Endothelial cell of umbilical vein (primary cell): ENCODE results near the gene NBEAL2. TPM values are rescaled to one million over a fixed set of nuclear protein-coding genes. Genes with fewer than 3 reads are reported as not detected.

Experiments
- BruUV-seq: library from RNA; stranded (reverse); fragments of 400-500 nt; replicated peaks from 2 replicates; lab custom pipeline; 2021; lab: Mats Ljungman, UMichigan
- CTCF ChIA-PET: fragments of 300-600, 350-600 bp; sonication (Branson Sonifier 250); formaldehyde crosslinking; loops from one replicate; lab custom pipeline; 2021; ENCODE audit warnings: antibody characterized with exemption, inconsistent platforms; lab: Charles Lee
- POLR2A ChIA-PET: fragments of 300-600, 350-600 bp; sonication (Branson Sonifier 250); formaldehyde crosslinking; loops from one replicate; lab custom pipeline; 2021; ENCODE audit warnings: antibody characterized with exemption, inconsistent platforms; lab: Charles Lee
- DNase-seq: peaks from one replicate; pipeline ENCODE4 v3.0.0-alpha.2; 2011; ENCODE audit warnings: low read depth, low spot score
- FAIRE-seq: peaks from 2 replicates; lab custom pipeline; 2011; peaks lifted over from hg19 to GRCh38; lab: Jason Lieb, UNC
- H2AFZ ChIP-seq: 2 replicates; pipeline ENCODE4 v1.6.0; 2012; ENCODE audit warnings: low read depth, low read length, control low read depth, inconsistent platforms
- H3K27ac ChIP-seq: 2 replicates; pipeline ENCODE4 v1.5.1; 2011; ENCODE audit warnings: low read depth, mild to moderate bottlenecking, control low read depth, low read length, moderate library complexity; ENCODE audit not compliant: insufficient read depth
- H3K27me3 ChIP-seq, 2 experiments: 2 replicates each; pipeline versions ENCODE4 v1.6.0 to v1.6.1; 2011; ENCODE audit warnings: low read length in 2 of 2, mixed read lengths in 1 of 2; ENCODE audit not compliant: control insufficient read depth in 2 of 2, insufficient read depth in 2 of 2
- H3K36me3 ChIP-seq, 2 experiments: 2 replicates in 1 of 2; 3 replicates in 1 of 2; pipeline ENCODE4 v1.5.1; 2011; ENCODE audit warnings: low read length in 2 of 2, mild to moderate bottlenecking in 1 of 2, moderate library complexity in 1 of 2; ENCODE audit not compliant: control insufficient read depth in 2 of 2, insufficient read depth in 2 of 2; ENCODE audit errors: extremely low read depth in 1 of 2
- H3K4me1 ChIP-seq: 3 replicates; pipeline ENCODE4 v1.5.1; 2011; ENCODE audit warnings: mild to moderate bottlenecking, low read length; ENCODE audit not compliant: control insufficient read depth, insufficient read depth; ENCODE audit errors: extremely low read depth
- H3K4me2 ChIP-seq: 2 replicates; pipeline ENCODE4 v1.6.1; 2011; ENCODE audit warnings: low read length, control low read depth, mixed read lengths; ENCODE audit not compliant: insufficient read depth
- H3K4me3 ChIP-seq, 3 experiments: fragments of 200-600 bp in 1 of 3; sonication (generic), shearing (Covaris generic) in 1 of 3; replicated peaks in 1 of 3; 2 replicates each; pipeline ENCODE4 v1.5.1; 2011 to 2016; ENCODE audit warnings: control low read depth in 3 of 3, low read length in 3 of 3, mild to moderate bottlenecking in 2 of 3, inconsistent platforms in 1 of 3, low read depth in 1 of 3, moderate library complexity in 1 of 3; ENCODE audit not compliant: insufficient read depth in 1 of 3
- H3K79me2 ChIP-seq: 2 replicates; pipeline ENCODE4 v1.6.0; 2012; ENCODE audit warnings: low read length, inconsistent platforms; ENCODE audit not compliant: control insufficient read depth, insufficient read depth
- H3K9ac ChIP-seq: replicated peaks from 2 replicates; pipeline ENCODE3; 2011; ENCODE audit warnings: low read length, control low read depth; ENCODE audit not compliant: insufficient read depth; ENCODE audit errors: extremely low read depth
- H3K9me1 ChIP-seq: replicated peaks from 3 replicates; pipeline ENCODE4 v1.6.0; 2011; ENCODE audit warnings: mild to moderate bottlenecking, low read length; ENCODE audit not compliant: control insufficient read depth, insufficient read depth; ENCODE audit errors: extremely low read depth
- H3K9me3 ChIP-seq: replicated peaks from 2 replicates; pipeline ENCODE4 v1.5.1; 2012; ENCODE audit warnings: low read length, inconsistent platforms; ENCODE audit not compliant: control insufficient read depth, insufficient read depth
- H4K20me1 ChIP-seq: replicated peaks from 2 replicates; pipeline ENCODE3; 2011; ENCODE audit warnings: mild to moderate bottlenecking, low read length; ENCODE audit not compliant: control insufficient read depth, insufficient read depth; ENCODE audit errors: extremely low read depth
- CTCF ChIP-seq, 2 donors: IDR thresholded peaks; 1 replicate in 1 of 2; 2 replicates in 1 of 2; pipeline ENCODE4 v1.5.1; 2011; ENCODE audit warnings: low read length in 2 of 2, mild to moderate bottlenecking in 2 of 2, moderate library complexity in 2 of 2, control low read depth in 1 of 2, inconsistent platforms in 1 of 2, low read depth in 1 of 2; ENCODE audit not compliant: insufficient read depth in 1 of 2; ENCODE audit errors: extremely low read depth in 1 of 2
- GATA2 ChIP-seq: IDR thresholded peaks from 2 replicates; pipeline ENCODE4 v1.7.0; 2011; ENCODE audit warnings: low read depth, mild to moderate bottlenecking, moderate library complexity, mixed read lengths, low read length; ENCODE audit not compliant: insufficient read length, insufficient read depth
- JUN ChIP-seq: IDR thresholded peaks from 2 replicates; pipeline ENCODE4 v1.6.1; 2011; ENCODE audit warnings: borderline replicate concordance, low read depth; ENCODE audit not compliant: insufficient read length, insufficient read depth
- MYC ChIP-seq: IDR thresholded peaks from one replicate; pipeline ENCODE4 v1.6.1; 2011; ENCODE audit warnings: mild to moderate bottlenecking, low read depth, low read length
- POLR2AphosphoS5 ChIP-seq: IDR thresholded peaks from 2 replicates; pipeline ENCODE4 v1.6.1; 2012; ENCODE audit warnings: low read depth, mild to moderate bottlenecking, control low read depth, low read length, moderate library complexity; ENCODE audit not compliant: insufficient read depth
- dilution Hi-C: fragments of 300-500 bp; cut with MboI; formaldehyde crosslinking; loops from one replicate; pipeline ENCODE4 v1.15.0; 2019; ENCODE audit warnings: low sequenced_read_pairs; ENCODE audit not compliant: extremely low pct_ligation_motif_present
- intact Hi-C: fragments of 100-400 bp; cut with micrococcal nuclease; formaldehyde crosslinking; loops from one replicate; pipeline ENCODE4 v1.10.0; 2022
- polyA plus RNA-seq, 4 experiments: library from polyadenylated mRNA; depleted of rRNA in 3 of 4; stranded (reverse) in 3 of 4; unstranded in 1 of 4; fragments of >200 nt; gene quantifications; 2 replicates each; pipeline versions ENCODE4 v1.2.1 to v1.2.3, GENCODE V29; 2011 to 2012; ENCODE audit warnings: missing spikeins in 1 of 4
- total RNA-seq: library from RNA; stranded (reverse); gene quantifications from 2 replicates; pipeline ENCODE4 v1.2.3, GENCODE V29; 2021

The NBEAL2 gene
- total and polyA plus RNA-seq, 2 donors (not counting 3 experiments of a cell fraction or from before 2014, with no cell fraction given), result 48.0 to 84.7 TPM

- Histone ChIP-seq H4K20me1 (no peaks in the 10 kb centered on the region), H3K4me2 (no peak overlapping the region), H3K79me2 (peaks cover 93% of the 10 kb centered on the region), H3K9me1 (no peaks in the 10 kb centered on the region), H2AFZ (no peak overlapping the region), H3K36me3 (no peaks in the 10 kb centered on the region), H3K9ac (no peak overlapping the region), H3K4me1 (peaks cover 35% of the 10 kb centered on the region), H3K27ac (no peak overlapping the region), H3K9me3 (no peaks in the 10 kb centered on the region), H3K27me3 (no peaks in the 10 kb centered on the region), H3K4me3 (no peak overlapping the region)
- TF ChIP-seq MYC (no peak), CTCF (IDR thresholded peaks at IDR 0.05; ENCODE audit: extremely low read depth in 1 of 2, insufficient read depth in 1 of 2, low read depth in 1 of 2, low read length in 2 of 2) (no peak), GATA2 (no peak), JUN (no peak), POLR2AphosphoS5 (no peak)
- ChIA-PET CTCF (interaction anchor here (1.0 kb wide), 1 partner anchor 27 kb away, joined by 3 read pairs; no protein-coding TSS in a partner anchor), POLR2A (no interaction called here)
- intact Hi-C loops, result no loop called here
- no peak for DNase-seq
- no TSS peak for BruUV-seq
- no peak for FAIRE-seq
- dilution Hi-C loops, result no loop called here
Measured at GRCh38 chr3:46952813-46953212, 26.7 kb upstream of the NBEAL2 start.
